ENCODE measurements around the gene CD151. TPM values are rescaled to one million over a fixed set of nuclear protein-coding genes. Genes with fewer than 3 reads are reported as not detected.

CD151 gene
- total RNA-seq, 2 experiments from 2014 or later: 0.28 to 0.84 TPM

DNA sequence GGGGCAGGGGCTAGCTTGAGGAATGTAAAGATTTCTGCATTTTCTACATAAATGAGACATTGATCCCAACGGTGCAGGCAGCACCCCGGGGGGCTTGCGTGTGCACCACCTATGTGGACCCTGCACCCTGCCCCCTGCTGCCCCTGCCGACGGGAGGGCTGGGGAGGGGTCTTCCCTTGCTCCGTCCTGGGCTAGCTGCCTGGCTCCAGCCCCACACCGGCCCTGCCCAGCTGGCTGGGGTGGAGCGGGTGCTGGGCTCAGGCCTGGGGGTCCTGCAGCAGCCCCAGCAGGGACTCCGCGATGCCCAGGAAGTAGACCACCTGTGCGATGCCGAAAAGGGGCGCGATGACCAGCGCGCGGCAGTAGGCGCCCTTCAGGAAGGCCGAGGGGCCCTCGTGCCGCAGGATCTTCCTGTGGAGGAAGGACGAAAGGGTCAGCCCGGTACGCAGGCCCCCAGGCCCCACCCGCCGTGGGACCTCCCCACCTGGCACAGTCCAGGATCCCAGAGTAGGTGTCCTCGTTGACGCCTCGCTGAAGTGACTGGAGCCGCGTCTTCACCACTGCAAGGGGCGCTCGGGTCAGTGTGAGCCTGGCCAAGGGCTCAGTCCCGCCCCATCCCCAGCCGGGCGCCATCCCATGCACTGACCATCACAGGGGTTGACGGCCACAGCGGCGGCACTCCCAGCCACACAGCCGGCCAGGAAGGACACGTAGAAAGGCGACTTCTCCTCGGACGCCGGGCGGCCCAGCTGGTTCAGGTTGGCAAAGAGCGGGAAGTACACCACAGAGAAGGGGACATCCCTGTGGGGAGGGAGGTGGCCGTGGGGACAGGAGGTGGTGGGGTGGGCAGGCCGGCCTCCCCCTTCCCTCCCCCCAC is 40.9 kb upstream of the CD151 start:
- Histone ChIP-seq H3K36me3 (ENCODE audit: insufficient read depth, low read length) (peaks cover 30% of the 10 kb centered on the region; the same call in 1 of the 2 replicates), H3K79me2 (ENCODE audit: insufficient read depth, low read depth, low read length) (peaks cover 20% of the 10 kb centered on the region), H3K9me3 (ENCODE audit: low read length) (no peaks in the 10 kb centered on the region), H3K4me3 (ENCODE audit: low read depth, low read length, poor library complexity, severe bottlenecking) (no peak overlapping the region), H3K9me2 (ENCODE audit: insufficient read depth, low read length) (no peaks in the 10 kb centered on the region), H3K4me2 (ENCODE audit: low read length) (no peak overlapping the region), H4K20me1 (ENCODE audit: insufficient read depth, low read length) (no peaks in the 10 kb centered on the region), H2AFZ (ENCODE audit: low read length) (no peak overlapping the region), H3K27ac (ENCODE audit: low read depth, low read length, poor library complexity, severe bottlenecking) (no peak overlapping the region), H3K4me1 (ENCODE audit: insufficient read depth, low read length, poor library complexity, severe bottlenecking) (peaks cover 41% of the 10 kb centered on the region)
- CTCF ChIA-PET (ENCODE audit: unreplicated experiment): no interaction called here
- no peak for DNase-seq (ENCODE audit: low spot score)
- POLR2A ChIA-PET: no interaction called here
- intact Hi-C loops (cut with micrococcal nuclease; ENCODE audit: unreplicated experiment): no loop called here
- BruUV-seq (replicated peaks): no TSS peak
- TF ChIP-seq, protein P1, sequence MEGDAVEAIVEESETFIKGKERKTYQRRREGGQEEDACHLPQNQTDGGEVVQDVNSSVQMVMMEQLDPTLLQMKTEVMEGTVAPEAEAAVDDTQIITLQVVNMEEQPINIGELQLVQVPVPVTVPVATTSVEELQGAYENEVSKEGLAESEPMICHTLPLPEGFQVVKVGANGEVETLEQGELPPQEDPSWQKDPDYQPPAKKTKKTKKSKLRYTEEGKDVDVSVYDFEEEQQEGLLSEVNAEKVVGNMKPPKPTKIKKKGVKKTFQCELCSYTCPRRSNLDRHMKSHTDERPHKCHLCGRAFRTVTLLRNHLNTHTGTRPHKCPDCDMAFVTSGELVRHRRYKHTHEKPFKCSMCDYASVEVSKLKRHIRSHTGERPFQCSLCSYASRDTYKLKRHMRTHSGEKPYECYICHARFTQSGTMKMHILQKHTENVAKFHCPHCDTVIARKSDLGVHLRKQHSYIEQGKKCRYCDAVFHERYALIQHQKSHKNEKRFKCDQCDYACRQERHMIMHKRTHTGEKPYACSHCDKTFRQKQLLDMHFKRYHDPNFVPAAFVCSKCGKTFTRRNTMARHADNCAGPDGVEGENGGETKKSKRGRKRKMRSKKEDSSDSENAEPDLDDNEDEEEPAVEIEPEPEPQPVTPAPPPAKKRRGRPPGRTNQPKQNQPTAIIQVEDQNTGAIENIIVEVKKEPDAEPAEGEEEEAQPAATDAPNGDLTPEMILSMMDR (conservative IDR thresholded peaks at IDR 0.05; ENCODE audit: low read length): no peak
- no peak for TF ChIP-seq EZH2phosphoT487 (IDR thresholded peaks at IDR 0.05; ENCODE audit: borderline replicate concordance, low read depth, low read length)

DNA sequence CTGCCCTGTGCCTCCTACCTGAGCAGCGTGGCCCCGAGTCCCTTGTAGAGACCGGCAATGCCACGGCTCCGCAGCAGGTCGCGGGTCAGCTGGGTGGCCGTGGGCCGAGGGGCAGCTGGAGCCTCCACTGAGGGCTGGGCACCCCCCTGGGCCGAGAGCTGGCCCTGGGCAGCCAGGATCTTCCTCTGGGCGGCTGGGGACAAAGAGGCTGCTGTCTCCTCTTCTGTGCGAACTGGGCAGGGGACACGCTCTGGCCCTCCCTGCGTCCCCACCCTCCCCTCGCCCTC is 40.3 kb upstream of the CD151 start:
- no peaks in the 10 kb centered on the region for H3K9me3 ChIP-seq (ENCODE audit: low read length)
- no peak overlapping the region for H3K4me2 ChIP-seq (ENCODE audit: low read length)
- intact Hi-C loops (cut with micrococcal nuclease; ENCODE audit: unreplicated experiment): no loop called here
- H3K79me2 ChIP-seq (ENCODE audit: insufficient read depth, low read depth, low read length): peaks cover 22% of the 10 kb centered on the region
- CTCF ChIA-PET (ENCODE audit: unreplicated experiment): no interaction called here
- H4K20me1 ChIP-seq (ENCODE audit: insufficient read depth, low read length): no peaks in the 10 kb centered on the region
- TF ChIP-seq, protein P1 (conservative IDR thresholded peaks at IDR 0.05; ENCODE audit: low read length): no peak
- TF ChIP-seq EZH2phosphoT487 (IDR thresholded peaks at IDR 0.05; ENCODE audit: borderline replicate concordance, low read depth, low read length): no peak
- H3K4me1 ChIP-seq (ENCODE audit: insufficient read depth, low read length, poor library complexity, severe bottlenecking): peaks cover 41% of the 10 kb centered on the region
- H3K36me3 ChIP-seq (ENCODE audit: insufficient read depth, low read length): peaks cover 28% of the 10 kb centered on the region; the same call in 1 of the 2 replicates
- no peaks in the 10 kb centered on the region for H3K9me2 ChIP-seq (ENCODE audit: insufficient read depth, low read length)
- no TSS peak for BruUV-seq (replicated peaks)
- POLR2A ChIA-PET: no interaction called here
- H3K4me3 ChIP-seq (ENCODE audit: low read depth, low read length, poor library complexity, severe bottlenecking): no peak overlapping the region
- no peak overlapping the region for H3K27ac ChIP-seq (ENCODE audit: low read depth, low read length, poor library complexity, severe bottlenecking)
- no peak for DNase-seq (ENCODE audit: low spot score)
- H2AFZ ChIP-seq (ENCODE audit: low read length): no peak overlapping the region

DNA sequence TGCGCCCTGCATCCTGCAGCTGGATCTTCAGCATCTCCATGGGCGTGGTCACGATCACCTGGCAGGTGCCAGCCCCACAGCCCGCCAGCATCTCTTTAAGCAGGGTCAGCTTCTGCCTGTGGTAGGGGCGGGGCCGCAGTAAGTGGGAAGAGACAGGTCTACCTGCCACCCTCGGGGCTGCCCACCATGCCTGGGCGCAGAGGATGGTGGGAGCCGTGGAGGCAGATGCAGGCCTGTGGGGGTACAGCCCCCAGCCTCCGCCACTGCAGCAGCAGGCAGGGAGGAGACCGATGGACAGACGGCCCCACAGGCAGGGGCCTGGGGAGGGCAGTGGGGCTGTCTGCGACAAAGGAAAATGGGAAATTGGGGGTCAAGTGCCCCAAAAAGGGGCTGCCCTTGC is 39.9 kb upstream of the CD151 start:
- no peaks in the 10 kb centered on the region for H3K9me3 ChIP-seq (ENCODE audit: low read length)
- intact Hi-C loops (cut with micrococcal nuclease; ENCODE audit: unreplicated experiment): no loop called here
- no peak overlapping the region for H3K27ac ChIP-seq (ENCODE audit: low read depth, low read length, poor library complexity, severe bottlenecking)
- H3K36me3 ChIP-seq (ENCODE audit: insufficient read depth, low read length): peaks cover 24% of the 10 kb centered on the region; the same call in 1 of the 2 replicates
- CTCF ChIA-PET (ENCODE audit: unreplicated experiment): no interaction called here
- no TSS peak for BruUV-seq (replicated peaks)
- peaks cover 37% of the 10 kb centered on the region for H3K4me1 ChIP-seq (ENCODE audit: insufficient read depth, low read length, poor library complexity, severe bottlenecking)
- H3K79me2 ChIP-seq (ENCODE audit: insufficient read depth, low read depth, low read length): peaks cover 22% of the 10 kb centered on the region
- no peaks in the 10 kb centered on the region for H3K9me2 ChIP-seq (ENCODE audit: insufficient read depth, low read length)
- no peaks in the 10 kb centered on the region for H4K20me1 ChIP-seq (ENCODE audit: insufficient read depth, low read length)
- H3K4me3 ChIP-seq (ENCODE audit: low read depth, low read length, poor library complexity, severe bottlenecking): no peak overlapping the region
- DNase-seq (ENCODE audit: low spot score): no peak
- H2AFZ ChIP-seq (ENCODE audit: low read length): no peak overlapping the region
- H3K4me2 ChIP-seq (ENCODE audit: low read length): no peak overlapping the region
- TF ChIP-seq, protein P1 (conservative IDR thresholded peaks at IDR 0.05; ENCODE audit: low read length): no peak
- TF ChIP-seq EZH2phosphoT487 (IDR thresholded peaks at IDR 0.05; ENCODE audit: borderline replicate concordance, low read depth, low read length): no peak
- POLR2A ChIA-PET: no interaction called here
